GM21529 (cell line): Measurements from ENCODE around the gene ASTN1.

Source experiments
- ATAC-seq: cut with Tn5 transposase; IDR thresholded peaks from one replicate; pipeline ENCODE4 v1.9.1; 2021; ENCODE audit not compliant: unreplicated experiment

ASTN1 gene

DNA sequence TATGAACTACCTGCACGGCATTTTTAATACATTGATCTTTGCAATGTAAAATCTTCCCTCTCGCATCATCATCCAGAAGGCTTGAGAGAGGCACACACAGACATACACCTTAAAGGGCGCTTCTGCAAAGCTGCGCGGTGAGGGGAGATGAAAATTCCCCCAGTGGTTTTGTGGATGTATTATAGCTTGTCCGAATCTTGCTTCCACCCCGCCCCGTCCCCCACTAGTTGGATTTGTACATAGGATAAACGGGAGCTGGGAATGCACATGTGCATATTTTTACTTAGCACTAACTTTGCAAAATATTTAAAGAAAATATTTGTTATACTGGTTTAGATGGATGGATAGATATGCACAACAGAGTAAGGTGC is 542 bp upstream of the ASTN1 start:
- ATAC-seq = no peak

DNA sequence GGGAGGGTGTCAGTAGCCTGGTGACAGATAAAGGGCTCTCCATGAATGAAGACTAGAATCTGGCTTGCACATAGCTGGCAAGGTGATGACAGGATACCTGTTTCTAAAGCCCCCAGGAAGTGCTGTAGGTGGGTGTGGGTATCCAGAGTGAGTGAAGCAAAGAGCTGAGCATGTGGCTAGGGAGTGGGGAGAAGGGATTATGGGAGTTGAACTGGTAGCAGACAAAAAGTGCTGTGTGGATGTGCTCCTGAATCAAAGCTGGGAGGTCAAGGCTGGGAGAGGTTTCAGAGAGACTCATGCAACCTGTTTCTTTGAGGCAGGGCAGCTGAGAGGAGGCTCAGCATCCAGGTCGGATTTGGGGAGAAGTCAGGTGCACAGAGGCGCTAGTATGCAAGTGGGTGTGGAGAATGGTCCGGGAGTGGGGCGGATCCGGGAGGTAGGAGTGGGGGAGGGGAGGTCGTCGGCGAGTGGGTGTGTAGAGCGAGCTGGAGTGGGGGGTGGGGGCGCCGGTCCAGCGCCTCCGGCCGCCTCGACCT is 600 bp downstream of the ASTN1 start:
- ATAC-seq = no peak

DNA sequence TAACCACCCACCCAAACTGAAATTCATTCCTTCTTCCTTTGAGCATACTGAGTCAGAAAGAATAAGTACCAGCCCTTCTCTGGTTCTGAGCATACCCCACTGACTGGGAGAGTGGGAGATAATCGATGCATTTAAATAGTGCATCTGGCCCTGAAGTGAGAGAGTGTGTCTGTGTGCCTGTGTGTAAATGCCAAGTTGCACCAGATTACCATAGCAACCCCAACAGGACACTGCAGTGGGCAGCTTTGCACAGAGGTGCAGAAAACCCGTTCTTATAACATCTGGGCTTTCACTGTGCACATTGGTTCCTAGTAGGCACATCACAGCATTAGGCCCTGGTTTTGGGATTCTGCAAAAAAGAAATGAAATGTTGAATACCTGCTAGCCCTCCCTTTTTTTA is 2.3 kb downstream of the ASTN1 start:
- no peak for ATAC-seq

DNA sequence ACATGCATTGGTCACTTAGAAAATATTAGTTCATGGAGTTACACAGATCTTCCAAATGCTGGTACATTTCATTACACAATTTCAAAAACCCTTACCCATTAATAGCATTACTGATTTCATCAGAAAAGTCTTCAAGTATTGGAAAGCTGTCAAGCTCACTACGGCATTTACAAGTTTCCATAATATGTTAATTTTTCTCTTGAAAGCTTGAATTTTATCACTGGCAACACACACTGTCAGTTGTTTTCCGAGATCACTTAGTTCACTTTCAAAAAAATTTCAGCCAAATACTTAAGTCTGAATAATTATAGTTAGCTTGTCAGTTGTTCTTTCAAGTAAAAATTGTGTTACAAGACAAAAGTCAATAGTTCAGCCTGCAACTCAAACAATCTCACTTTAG is 18.0 kb downstream of the ASTN1 start:
- no peak for ATAC-seq

DNA sequence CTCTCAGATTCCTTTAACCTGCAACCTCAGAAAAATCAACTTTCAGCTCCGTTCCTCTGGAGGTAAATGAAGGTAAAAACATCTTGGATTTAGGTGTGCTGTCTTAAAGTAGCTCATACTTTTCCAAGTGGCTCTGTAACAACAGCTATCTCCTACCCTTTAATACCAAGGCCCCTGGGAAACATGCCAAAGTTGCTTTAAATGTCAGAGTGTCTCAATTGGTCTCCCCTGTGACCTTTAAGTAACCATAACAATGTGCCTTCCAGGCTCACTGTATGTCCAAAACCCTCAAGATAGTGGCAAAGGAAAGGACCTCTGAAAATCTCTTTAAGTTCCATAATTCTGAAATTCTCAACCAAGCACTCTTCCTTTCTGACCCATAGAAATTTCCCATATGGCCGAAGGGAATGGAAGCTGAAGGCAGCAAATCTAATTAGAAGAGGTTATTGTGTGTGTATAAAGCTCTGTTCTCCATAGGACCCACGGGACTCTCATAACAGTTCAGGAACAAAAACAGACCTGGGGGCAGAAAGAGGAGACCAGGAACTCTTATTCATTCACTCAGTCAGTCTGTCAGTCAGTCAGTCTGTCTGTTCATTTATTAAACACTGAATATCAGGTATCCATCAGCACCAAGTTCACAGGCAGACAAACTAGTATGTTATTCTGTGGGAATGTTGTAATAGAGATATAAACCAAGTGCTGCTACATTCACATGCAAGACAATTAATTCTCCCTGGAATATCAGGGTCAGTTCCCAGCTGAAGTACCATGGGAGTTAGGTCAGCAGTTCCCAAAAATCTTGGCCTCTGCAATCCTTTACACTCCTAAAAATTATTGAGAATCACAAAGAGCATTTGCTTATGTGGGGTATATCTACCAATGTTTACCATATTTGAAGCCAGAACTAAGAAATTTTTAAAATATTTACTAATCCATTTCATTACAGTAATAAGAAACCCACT is 19.1 kb downstream of the ASTN1 start:
- no peak for ATAC-seq

DNA sequence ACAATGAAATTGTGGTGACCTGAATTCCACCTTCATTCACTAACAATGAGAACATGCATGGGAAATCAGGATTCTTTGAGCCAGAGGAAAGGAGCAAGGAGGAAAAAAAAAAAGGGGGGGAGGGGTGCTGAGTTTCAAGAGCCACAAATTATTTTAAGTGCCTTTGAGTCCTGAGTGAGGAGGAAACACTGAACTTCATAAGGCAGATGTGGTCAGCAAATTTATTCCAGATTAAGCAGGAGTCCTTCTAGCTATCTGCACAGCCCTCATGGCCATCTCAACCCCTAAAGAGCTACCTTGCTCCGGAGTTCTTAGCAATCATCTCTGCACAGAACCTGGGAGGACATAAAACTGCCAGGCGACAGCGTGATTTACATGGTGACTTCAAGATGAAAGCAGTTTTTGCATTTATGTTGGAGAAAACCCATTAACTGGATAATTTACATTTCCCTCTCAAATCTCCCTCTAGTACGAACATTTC is 21.7 kb downstream of the ASTN1 start:
- ATAC-seq = no peak

DNA sequence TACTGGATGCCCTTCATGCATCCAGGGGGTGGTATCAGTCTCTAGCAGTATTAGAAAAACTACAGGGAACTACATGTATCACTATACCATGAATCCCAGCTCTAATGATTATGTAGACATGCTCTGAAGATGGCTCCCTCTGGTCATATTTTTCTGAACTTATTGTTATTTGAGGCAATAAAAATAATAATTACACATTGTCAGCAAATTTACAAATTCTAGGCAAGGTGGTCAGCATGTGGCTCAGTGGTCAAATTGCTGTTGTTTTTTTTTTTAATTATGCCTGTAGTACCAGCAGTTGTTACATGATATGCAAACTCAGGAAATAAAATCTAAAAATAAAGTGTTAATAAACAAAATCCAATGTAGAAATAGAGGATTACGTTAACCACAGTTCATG is 22.5 kb downstream of the ASTN1 start:
- ATAC-seq = no peak

DNA sequence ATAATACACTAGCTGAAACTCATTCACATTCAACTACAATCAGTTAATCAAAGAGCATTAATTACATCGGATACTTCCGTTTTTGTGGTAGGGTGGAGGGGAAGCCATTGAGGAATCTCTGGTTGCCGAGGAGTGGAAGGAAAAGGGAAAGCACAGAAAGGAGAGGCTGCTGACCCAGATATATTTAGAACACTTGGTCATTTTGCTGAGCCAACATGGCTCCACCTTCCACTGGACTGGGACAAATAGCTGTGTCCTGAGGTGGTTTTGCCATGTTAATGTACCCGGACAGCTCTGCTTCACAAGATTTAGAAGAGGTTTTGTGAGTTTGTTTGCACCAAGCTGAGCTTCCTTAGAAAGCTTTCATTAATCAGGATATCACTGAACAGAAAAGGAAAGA is 26.2 kb downstream of the ASTN1 start:
- no peak for ATAC-seq

DNA sequence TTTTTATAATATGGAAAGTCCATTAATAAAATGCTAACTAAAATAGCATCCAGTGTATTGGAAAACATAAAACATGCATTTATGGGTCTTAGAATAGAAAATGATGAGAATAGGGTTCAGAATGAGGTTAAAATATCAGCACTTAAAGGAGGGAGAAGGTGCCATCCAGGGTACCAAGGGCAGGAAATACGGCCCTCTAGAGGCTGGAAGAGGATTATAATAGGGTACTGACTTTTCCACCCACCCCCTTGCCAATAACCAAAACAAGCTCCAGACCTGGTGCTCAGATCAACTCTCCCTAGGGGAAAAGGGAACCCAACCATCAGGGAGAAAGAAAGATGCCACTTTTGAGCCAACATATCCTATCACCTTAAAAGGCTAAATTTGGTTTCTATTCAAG is 26.7 kb downstream of the ASTN1 start:
- ATAC-seq = no peak

DNA sequence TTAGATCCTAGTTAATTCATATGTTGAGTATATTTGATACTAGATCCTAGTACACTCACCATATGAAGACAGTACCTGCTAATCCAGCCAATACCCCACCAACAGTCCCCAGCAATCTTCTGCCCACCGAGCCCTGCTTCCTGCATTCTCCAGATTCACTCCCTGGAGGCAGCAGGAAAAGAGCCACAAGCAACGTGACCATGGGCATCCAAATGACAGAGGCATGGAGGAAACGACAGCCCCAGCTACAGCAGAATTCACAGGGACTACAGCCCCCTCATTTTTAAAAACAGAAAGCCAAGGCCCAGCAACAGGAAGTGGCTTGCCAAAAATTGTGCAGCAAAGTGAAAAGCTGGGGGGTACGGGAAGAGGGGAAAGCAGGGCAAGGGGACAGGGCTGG is 29.3 kb downstream of the ASTN1 start:
- ATAC-seq = no peak

DNA sequence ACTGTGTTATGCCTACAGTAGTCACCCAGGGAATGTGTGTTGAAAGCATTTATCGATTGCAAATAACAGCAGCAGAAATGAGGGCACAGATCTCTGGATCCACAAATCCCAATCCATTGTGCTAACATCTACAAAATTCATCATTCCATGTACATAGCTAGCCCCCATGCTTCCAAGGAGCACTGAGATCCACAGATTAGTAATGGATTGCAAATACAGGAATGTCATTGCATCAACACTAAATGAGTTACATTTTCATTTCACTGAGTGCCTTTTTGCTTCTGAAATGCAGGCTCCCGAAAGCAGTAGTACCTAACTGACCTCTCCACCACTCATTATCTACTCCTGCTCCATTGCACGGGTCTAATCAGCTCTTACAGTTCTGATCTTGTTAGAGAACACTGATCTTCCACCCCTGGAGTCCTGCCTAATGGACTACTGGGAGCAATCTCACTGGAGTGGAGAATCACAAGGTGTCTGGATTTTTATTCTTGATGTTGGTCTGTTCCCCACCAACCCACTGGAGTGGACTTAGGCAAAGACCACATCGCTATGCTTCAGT is 30.5 kb downstream of the ASTN1 start:
- no peak for ATAC-seq

DNA sequence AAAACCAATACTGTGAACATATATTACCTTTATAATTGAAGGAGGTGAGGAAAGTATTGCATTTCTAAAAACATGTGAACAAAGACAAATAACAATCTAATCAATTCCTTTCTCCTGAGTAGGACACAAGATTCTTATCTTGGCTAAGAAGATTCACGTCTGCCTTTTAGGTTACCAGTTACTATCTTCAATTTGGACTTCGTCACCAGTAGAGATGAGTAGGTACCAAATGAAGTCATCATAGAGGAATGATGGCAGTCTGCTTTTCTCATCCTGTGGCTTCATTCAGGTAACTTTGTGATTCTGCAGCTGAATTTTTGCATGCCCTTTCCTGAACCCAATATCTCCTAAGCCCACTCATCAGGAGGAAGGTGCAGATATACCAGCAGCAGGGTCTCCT is 32.4 kb downstream of the ASTN1 start:
- no peak for ATAC-seq

DNA sequence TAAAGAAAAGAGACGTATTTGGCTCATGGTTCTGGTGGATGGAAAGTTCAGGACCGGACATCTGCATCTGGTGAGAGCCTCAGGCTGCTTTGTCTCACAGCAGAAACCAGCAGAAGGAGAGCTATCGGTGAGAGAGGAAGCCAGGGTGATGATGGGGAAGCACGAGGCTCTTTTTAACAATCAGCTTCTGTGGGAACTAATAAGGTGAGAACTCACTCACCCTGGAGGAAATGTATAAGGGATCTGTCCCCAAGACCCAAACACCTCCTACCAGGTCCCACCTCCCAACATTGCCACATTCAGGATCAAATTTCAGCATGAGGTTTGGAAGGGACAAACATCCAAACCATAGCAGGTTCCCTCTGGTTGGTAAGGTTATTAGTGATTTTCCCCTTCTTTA is 32.8 kb downstream of the ASTN1 start:
- no peak for ATAC-seq

DNA sequence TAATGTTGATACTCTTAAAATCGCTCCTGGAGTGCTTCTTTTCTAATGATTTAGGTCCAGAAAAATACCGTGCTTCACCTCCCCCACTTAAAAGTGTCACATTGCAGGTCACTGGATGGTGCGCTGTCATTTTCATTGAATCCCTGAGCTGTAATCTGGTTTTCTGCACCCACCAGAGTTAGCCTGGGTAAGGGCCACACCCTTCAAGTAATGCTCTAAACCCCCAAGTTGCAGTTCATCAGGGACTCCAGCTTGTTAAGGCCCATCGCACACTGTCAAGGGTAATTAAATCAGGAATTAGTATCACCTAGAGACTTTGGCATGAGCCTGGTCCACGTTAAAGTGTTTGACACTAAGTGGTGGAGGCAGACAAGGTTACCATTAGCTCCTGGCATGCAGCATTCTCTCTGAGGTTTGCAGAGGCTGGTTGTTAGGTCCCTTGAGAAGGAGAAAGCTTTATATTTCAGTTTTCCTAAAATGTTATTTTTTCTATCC is 34.0 kb downstream of the ASTN1 start:
- no peak for ATAC-seq

DNA sequence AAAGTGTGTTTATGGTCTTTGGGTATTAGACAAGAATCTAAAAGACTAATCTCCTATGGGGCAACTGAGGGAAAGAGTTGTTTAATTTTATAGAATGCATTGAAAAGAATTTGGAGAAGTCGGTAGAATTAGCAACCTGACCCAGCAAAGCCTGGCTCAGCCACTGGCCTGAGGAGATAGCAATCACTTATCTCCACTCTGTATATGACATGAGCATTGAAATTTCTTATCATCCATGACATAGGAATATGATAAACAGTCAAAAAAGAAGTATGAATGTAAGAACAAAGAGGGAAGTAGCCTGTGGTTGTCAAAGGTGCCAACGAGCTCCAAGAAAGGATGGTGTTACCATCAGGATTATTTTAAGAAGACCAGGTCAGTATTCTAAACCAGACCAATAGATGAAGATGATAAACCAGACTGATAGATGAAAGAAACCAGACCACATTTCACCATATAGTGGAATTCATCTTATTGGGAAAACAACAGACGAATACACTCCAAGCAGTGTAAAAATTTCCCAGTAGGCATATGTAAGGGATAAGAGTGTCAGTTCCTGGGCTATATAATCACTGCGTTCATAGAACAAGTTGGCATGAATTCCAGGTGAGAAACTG is 35.7 kb downstream of the ASTN1 start:
- no peak for ATAC-seq

DNA sequence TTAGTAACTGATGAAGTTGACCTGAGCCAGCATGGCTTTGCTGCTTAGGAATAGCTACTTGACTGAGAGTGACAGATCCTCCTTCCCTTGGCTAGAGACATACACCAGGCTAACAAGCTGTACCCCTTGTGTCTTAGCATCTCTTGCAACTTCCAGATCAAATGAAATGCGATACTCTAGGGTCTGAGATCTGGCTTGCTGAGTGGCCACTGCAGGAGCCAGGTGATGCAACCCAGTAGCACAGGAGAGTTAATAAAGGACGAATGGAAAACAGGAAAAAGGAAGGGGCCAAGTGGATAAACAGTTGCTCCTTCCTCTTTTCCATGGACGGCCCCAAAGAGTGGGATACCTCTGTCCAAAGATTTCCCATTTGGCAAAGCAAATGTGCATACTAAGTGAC is 38.2 kb downstream of the ASTN1 start:
- no peak for ATAC-seq

DNA sequence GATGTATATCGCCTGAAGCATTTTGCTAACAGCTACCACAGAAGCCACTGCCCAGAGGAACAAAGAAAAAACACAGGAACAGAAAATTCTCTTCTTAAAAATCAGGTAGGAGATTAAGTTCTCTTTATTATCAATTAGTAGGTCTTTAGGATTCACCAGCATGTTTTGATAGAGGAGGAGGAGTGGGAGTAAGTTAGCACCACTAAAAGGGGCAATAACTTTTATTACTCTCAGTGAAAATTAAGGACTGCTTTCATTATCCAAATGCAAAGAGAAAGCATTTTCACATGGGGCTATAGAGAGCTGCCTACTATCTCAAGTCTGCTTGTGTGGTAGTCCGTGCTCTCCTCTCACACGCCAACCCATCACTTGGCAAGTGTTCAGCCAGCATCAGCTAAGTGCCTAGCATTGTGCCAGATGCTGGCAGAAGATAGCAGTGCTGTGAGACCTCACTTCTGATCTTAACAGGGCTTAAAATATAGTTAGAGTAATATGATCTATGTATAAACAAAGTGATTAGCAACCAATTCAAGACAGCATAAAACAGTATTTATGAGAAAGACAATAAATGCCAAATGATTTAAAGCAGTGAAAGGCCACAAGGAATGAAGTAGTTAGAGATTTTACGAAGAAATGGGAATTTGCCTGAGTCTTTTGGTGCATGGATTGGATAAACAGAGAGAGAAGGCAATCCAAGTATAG is 39.8 kb downstream of the ASTN1 start:
- ATAC-seq = no peak

DNA sequence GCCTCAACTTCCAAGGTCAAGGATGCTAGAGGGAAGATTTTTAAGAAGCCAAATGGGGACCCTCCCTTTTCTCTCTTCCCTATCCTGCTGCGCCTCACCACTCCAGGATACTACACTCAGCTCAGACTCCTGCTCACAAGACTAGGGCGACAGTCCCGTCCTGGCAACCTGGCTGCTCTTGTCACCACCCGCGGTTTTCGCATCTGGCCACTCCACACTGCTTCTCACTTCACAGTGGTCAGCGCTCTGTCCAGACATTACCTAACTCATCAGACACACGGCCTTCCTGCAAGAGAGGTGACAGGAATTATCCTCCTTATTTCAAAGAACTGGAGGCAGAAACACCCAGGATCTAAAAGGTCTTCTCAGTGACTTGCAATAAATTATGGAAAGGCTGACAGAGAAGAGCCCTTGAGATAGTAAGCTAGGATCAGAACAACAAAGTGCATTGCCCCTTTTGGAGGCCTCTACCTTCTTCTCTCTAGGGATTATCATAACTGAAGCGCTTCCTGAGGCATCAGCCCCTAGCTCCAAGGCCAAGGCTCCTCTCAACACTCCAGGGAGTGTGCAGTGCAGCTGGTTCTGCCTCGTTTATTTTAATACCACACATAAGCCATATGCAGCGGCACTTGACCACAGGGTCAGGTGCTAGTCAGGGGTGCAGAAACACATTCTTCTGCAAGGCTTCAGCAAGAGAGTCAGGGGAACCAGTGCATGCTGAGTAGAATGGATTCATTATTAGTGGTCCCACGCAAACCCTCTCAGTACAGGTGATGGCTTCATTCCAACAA is 41.9 kb downstream of the ASTN1 start:
- no peak for ATAC-seq

DNA sequence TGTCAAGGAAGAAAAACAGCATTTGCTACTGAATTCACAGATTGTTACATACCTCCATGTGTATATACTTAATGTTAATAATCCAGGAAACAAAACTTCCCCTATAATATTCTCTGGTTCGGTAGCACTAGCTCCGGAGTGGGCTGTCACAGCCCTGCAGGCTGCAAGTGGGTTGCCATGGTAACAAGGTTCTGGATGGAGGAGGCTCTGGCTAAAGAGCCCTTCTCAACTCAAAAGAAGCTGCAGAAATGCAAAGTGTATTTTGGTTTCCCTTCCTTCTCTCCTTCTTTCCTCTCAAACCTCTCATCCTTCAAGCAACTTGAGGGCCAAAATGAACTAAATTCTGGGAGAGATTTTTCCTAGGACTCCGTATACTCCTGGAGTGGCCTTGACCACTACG is 45.2 kb downstream of the ASTN1 start:
- ATAC-seq = no peak

DNA sequence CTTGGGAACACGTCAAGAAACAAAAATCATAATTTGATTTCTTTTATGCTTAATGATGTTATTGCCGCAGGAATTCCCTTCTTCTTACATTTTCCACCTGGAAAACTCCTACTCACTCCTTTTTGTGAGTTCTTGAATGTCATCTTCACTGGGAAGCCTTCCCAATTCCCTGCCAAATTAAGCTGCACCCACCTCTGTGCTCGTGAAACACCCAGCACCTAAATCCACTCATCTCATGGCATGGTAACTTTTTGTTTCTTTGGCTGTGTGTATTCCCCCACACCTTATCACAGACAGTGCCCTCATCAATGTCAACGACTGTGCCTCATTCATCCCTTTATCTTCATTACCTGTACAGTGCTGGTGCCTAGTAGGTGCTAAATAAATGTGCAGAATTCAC is 45.6 kb downstream of the ASTN1 start:
- no peak for ATAC-seq
